SK-N-MC (cell line): ENCODE results near the gene SCNN1G.

ENCODE experiments used
- DNase-seq: peaks from one replicate; pipeline ENCODE4 v3.0.0-alpha.2; 2011; ENCODE audit warnings: low read depth, low spot score
- H3K27ac ChIP-seq: fragments of 200-600 bp; sonication (generic); 2 replicates; pipeline ENCODE4 v1.5.1; 2016; ENCODE audit warnings: mixed run types
- H3K36me3 ChIP-seq: fragments of 200-600 bp; sonication (generic); 2 replicates; pipeline ENCODE4 v1.6.1; 2017; ENCODE audit warnings: antibody characterized with exemption, low read length, mixed read lengths; ENCODE audit not compliant: insufficient read depth
- H3K4me3 ChIP-seq: fragments of 200-600 bp; sonication (generic); 2 replicates; pipeline ENCODE4 v1.5.1; 2016
- H3K9ac ChIP-seq: fragments of 200-600 bp; sonication (generic); 2 replicates; pipeline ENCODE4 v1.8.0; 2017; ENCODE audit warnings: mixed run types, mixed read lengths; ENCODE audit not compliant: insufficient read length
- H3K9me3 ChIP-seq: fragments of 200-600 bp; sonication (generic); 2 replicates; pipeline ENCODE4 v1.6.1; 2017; ENCODE audit warnings: low read depth, mild to moderate bottlenecking, antibody characterized with exemption, low read length, moderate library complexity, mixed read lengths
- EZH2 ChIP-seq: fragments of 200-600 bp; sonication (generic); IDR thresholded peaks from one replicate; pipeline ENCODE4 v1.6.1; 2017; ENCODE audit warnings: antibody characterized with exemption
- FOXP2 ChIP-seq: optimal IDR thresholded peaks from 2 replicates; pipeline ENCODE3; 2011; ENCODE audit warnings: mild to moderate bottlenecking, moderate library complexity; ENCODE audit not compliant: insufficient read depth; ENCODE audit errors: extremely low read length, control extremely low read depth
- POLR2AphosphoS5 ChIP-seq: IDR thresholded peaks from 2 replicates; pipeline ENCODE4 v1.6.1; 2012; ENCODE audit warnings: mild to moderate bottlenecking, low read depth, low read length, borderline replicate concordance

Gene SCNN1G

DNA sequence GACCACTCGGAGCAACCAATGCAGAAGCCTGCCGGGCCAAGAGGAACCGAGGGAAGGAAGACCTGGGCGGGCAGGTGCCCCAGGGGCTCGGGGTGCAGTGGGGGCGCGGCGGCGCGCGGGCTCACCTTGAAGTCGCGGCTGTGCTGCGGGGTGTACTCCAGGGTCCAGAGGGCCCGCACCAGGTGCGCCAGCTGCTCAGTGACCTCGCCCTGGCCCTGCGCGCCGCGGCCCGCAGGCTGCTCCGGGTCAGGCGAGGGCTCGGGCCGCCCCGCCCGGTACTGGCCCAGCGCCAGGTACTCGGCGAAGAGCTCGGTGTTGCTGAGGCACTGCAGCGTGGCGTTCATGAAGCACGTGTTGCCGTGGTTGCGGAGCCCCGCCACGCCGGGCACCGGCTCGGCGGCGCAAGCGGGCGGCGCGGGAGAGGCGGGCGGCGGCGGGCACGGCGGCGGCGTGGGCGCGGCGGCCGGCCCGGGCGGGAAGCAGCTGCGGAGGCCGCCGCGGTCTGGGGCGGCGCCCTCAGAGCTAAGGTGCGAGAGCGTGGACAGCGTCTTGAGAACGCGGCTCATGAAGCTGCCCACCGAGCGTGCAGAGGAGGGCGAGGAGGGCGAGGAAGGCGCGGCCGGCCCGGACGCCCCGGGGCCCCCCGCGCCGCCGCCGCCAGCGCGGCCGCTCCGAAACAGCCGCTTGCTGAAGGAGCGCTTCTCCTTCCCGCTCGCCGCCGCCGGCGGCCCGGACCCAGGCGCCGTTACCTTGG is 33.9 kb upstream of the SCNN1G start:
- Histone ChIP-seq H3K9me3 (no peaks in the 10 kb centered on the region), H3K27ac (no peak overlapping the region), H3K4me3 (peak overlapping the region; percentile 83), H3K9ac (peak overlapping the region; percentile 59), H3K36me3 (no peaks in the 10 kb centered on the region)
- no peak for TF ChIP-seq FOXP2
- TF ChIP-seq EZH2: no peak
- TF ChIP-seq POLR2AphosphoS5: no peak
- DNase-seq: no peak

DNA sequence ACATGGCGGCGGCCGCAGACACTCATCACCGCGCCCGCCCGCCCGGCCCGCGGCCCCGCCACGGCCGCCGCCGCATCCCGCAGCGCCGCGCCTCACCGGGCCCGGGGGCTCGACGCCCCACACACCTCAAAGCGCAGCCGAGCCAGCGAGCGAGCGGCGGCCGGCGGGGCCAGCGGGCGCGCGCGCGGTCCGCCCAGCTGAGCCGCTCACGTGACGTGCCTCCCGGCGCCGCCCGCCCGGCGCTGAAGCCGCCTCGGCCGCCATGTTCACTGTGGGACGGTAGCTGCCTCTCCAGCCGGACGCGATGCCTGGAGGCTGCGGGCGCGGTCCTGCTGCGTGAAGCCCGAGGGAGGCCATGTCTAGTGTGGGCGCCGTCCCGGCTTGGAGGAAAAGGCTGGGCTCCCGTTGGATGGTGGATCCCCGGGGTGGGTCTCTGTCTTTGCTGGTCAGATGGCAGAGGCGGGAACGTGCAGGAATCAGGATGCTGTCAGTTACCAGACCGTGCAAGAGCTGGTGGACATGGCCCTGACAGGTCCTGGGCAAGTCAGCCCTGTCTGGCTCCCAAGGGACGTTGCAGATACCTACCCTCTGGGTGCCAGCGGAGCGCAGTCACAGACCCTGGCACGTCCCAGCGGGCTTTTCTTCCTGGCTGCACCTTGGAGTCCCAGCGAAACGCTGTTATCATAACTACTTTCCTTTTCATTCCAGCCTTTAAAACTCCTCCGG is 33.1 kb upstream of the SCNN1G start, which contains the start of gene USP31:
TSS of gene USP31 (minus strand) at position 186 of the 726 bp plus-strand sequence. CDS start at position 4, 182 bp downstream.
- TF ChIP-seq POLR2AphosphoS5 (no peak; the same call in 1 of the 2 replicates), FOXP2 (no peak), EZH2 (no peak)
- no peak within 1 kb of the TSS for H3K27ac ChIP-seq
- peak within 1 kb of the TSS; percentile 59 for H3K9ac ChIP-seq
- DNase-seq: peak; percentile 61
- peak within 1 kb of the TSS; percentile 85 for H3K4me3 ChIP-seq
- H3K36me3 ChIP-seq: no peaks in the 10 kb centered on the region
- no peaks in the 10 kb centered on the region for H3K9me3 ChIP-seq

DNA sequence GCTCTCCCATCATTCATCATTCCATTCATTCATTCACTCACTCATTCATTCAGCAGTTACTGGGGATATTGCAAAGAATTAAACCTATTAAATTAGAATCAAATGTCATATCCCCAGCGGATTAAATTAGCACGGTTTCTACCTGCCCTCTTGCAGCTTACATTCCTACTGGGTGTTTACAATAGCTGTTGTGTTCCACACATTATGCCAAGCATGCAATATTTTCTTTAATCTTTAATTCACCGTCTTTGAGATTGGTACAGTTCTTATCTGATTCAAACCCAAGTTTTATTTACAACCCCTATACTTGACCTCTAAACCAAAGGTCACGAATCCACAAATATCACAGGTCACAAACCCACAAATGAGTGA is 32.6 kb upstream of the SCNN1G start:
- Histone ChIP-seq H3K27ac (no peak overlapping the region), H3K4me3 (peak overlapping the region; percentile 85), H3K36me3 (no peaks in the 10 kb centered on the region), H3K9ac (no peak overlapping the region), H3K9me3 (no peaks in the 10 kb centered on the region)
- no peak for DNase-seq
- no peak for TF ChIP-seq POLR2AphosphoS5
- no peak for TF ChIP-seq EZH2
- TF ChIP-seq FOXP2: no peak

DNA sequence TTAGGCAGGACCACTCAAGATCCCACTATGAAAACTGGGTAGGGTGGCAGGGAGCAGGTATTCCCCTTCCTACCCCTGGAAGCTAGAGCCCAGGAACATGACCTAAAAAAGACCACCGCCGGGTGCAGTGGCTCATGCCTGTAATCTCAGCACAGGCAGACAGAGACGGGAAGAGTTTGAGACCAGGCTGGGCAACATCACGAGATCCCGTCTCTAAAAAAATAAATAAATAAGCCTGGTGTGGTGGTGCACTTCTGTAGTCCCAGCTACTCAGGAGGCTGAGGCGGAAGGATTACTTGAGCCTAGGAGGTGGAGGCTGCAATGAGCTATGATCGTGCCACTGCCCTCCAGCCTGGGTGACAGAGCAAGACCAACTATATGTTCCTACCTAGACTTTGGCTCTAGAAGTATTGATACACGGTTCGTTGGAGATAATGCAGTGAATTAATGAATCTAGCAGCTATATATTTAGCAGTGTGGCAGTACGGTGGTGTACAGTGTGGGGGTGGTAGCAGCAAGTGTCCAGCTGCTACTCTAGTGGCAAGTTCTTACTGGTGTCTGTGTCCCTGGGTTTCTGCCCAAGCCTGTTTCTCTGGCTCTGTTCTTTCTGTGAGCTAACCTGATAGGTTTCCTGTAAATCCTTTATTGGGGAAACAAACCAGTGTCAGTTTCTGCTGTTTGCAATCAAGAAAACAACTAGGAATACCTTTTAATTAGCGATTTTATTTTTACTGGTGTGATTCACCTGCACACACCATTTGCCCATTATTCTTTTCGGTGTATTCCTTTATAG is 30.0 kb upstream of the SCNN1G start:
- H3K9ac ChIP-seq: no peak overlapping the region
- H3K27ac ChIP-seq: no peak overlapping the region
- H3K4me3 ChIP-seq: no peak overlapping the region
- no peaks in the 10 kb centered on the region for H3K36me3 ChIP-seq
- no peak for DNase-seq
- H3K9me3 ChIP-seq: no peaks in the 10 kb centered on the region
- TF ChIP-seq EZH2 (no peak), POLR2AphosphoS5 (no peak), FOXP2 (no peak)

DNA sequence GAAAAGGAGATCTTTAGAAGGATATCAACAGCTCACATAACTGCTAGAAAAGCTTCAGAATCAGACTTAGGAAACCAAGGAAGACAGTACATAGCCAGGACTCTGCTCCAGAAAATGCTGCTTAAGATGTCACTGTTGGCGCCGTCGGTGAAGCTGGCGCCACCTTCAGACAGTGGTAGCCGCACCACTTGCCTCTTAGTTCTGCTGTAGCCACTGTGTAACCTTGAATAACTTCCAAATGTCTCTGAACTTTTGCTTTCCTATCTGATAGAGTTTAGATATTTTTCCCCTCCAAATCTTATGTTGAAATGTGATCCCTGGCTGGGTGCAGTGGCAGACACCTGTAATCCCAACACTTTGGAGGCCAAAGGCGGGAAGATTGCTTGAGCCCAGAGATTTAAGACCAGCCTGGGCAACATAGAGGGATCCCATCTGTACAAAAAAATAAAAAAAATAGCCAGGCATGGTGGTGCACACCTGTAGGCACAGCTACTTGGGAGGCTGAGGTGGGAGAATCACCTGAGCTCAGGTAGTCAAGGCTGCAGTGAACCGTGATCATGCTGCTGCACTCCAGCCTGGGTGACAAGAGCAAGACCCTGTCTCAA is 27.0 kb upstream of the SCNN1G start:
- Histone ChIP-seq H3K36me3 (no peaks in the 10 kb centered on the region), H3K9me3 (no peaks in the 10 kb centered on the region), H3K27ac (no peak overlapping the region), H3K9ac (no peak overlapping the region), H3K4me3 (no peak overlapping the region)
- no peak for TF ChIP-seq POLR2AphosphoS5
- no peak for TF ChIP-seq FOXP2
- TF ChIP-seq EZH2: no peak
- DNase-seq: no peak

DNA sequence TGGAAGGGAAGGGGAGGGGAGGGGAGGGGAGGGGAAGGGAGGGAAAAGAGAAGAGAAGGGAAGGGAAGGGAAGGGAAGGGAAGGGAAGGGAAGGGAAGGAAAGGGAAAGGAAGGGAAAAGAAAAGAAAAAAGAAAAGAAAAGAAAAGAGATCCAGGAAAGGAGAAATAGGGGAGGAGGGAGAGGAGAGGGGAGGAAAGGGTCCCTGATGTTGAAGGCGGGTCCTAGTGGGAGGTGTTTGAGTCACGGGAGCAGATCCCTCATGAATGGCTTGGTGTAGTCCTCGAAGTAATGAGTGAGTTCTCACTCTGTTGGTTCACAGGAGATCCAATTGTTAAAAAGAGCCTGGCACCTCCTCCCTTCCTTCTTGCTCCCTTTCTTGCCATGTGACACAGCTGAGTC is 26.4 kb upstream of the SCNN1G start:
- no peaks in the 10 kb centered on the region for H3K9me3 ChIP-seq
- no peak overlapping the region for H3K27ac ChIP-seq
- TF ChIP-seq POLR2AphosphoS5: no peak
- TF ChIP-seq EZH2: no peak
- TF ChIP-seq FOXP2: no peak
- no peak overlapping the region for H3K9ac ChIP-seq
- DNase-seq: no peak
- no peak overlapping the region for H3K4me3 ChIP-seq
- no peaks in the 10 kb centered on the region for H3K36me3 ChIP-seq

DNA sequence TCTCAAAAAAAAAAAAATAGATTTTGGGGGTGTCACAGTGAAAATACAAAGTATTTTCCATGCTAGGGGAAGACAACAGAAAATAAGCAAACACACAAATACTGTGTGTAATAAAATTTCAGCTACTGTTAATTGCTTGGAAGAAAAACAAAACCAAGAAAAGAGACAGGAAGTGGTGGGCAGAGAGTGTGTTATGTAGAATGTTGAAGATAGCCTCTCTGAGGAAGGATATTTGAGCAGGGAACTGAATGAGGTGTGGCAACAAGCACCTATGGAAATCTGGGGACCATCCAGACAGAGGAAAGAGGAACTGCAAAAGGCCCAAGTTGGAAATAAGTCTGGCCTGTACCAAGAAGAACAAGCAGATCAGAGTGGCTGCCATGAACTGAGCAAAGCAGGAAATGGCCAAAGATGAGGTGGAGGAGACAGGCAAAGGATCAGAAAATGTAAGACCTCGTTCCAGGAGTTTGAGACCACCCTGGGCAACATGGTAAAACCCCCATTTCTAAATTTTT is 25.5 kb upstream of the SCNN1G start:
- Histone ChIP-seq H3K27ac (no peak overlapping the region), H3K4me3 (no peak overlapping the region), H3K36me3 (no peaks in the 10 kb centered on the region), H3K9ac (no peak overlapping the region), H3K9me3 (no peaks in the 10 kb centered on the region)
- TF ChIP-seq POLR2AphosphoS5 (no peak), FOXP2 (no peak), EZH2 (no peak)
- no peak for DNase-seq

DNA sequence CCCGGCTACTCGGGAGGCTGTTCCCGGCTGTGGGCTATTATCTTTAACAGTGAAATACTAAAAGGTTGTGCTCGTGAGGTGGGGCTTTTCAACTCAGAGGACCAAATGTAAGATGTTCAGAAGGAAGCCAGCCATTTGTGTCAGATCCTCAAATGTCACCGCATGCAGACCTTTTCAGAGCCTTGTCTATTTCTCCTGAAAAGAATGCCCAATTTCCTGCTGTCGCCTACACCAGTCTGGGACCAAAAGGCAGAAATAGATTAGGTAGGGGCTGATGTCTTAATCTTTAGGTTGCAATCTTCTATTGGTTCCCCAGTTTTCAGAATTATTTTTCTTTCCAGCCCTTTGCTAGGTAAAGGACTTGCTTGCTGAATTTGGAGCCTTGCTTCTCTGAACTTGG is 24.4 kb upstream of the SCNN1G start:
- Histone ChIP-seq H3K9ac (no peak overlapping the region), H3K4me3 (no peak overlapping the region), H3K36me3 (no peaks in the 10 kb centered on the region), H3K9me3 (no peaks in the 10 kb centered on the region), H3K27ac (no peak overlapping the region)
- TF ChIP-seq EZH2: no peak
- DNase-seq: no peak

DNA sequence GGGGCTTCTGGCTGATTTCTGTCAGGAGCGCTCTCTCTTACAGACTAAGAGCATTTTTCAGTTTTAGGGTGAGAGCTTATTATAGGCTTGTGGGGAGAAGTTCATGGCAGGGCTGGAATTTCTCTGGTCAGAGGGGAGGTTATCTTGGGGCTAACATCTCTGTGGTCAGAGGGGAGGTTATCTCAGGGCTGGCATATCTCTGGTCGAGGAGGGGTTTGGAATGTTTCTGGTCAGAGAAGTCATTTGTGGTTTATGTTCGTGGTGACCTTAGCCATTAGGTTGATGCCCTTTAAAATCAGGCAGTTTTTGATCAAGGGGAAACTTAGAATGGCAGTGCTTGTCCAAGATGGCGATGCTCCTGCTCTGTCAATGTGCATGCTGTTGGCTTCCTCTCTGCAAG is 22.5 kb upstream of the SCNN1G start:
- Histone ChIP-seq H3K9ac (no peak overlapping the region), H3K4me3 (no peak overlapping the region), H3K27ac (no peak overlapping the region), H3K9me3 (no peaks in the 10 kb centered on the region), H3K36me3 (no peaks in the 10 kb centered on the region)
- DNase-seq: no peak
- TF ChIP-seq EZH2 (no peak), FOXP2 (no peak), POLR2AphosphoS5 (no peak)
